Testis (tissue), 2 donors: ENCODE measurements around the gene RNF123.

ENCODE experiments used
- CTCF ChIP-seq, 3 experiments: fragments of 450-650 bp in 2 of 3; fragments of 200-600 bp in 1 of 3; sonication (generic) in 1 of 3; IDR thresholded peaks; one replicate each; pipeline ENCODE4 v1.5.1; 2016 to 2019; ENCODE audit warnings: antibody characterized with exemption in 3 of 3, mild to moderate bottlenecking in 2 of 3, moderate library complexity in 1 of 3
- POLR2A ChIP-seq: fragments of 450-650 bp; IDR thresholded peaks from one replicate; pipeline ENCODE4 v1.6.1; 2017; ENCODE audit warnings: antibody characterized with exemption, mild to moderate bottlenecking, moderate library complexity

- TF ChIP-seq CTCF (IDR thresholded peaks at IDR 0.05), result no peak
- TF ChIP-seq POLR2A, result no peak
Measured at GRCh38 chr3:49648354-49649019, 40.9 kb upstream of the RNF123 start.
